HEK293T (cell line): Measurements from ENCODE around the gene TNFSF12.

ENCODE experiments used
- BHLHE40 ChIP-seq: fragments of 450-650 bp; IDR thresholded peaks from 2 replicates; pipeline ENCODE4 v1.6.1; 2016; ENCODE audit warnings: mild to moderate bottlenecking, moderate library complexity, borderline replicate concordance
- CTBP1 ChIP-seq: fragments of 450-650 bp; IDR thresholded peaks from 2 replicates; pipeline ENCODE4 v1.6.1; 2016; ENCODE audit warnings: borderline replicate concordance
- ELF4 ChIP-seq: fragments of 450-650 bp; IDR thresholded peaks from 2 replicates; pipeline ENCODE4 v1.6.1; 2017; ENCODE audit warnings: antibody characterized with exemption
- FOXA1 ChIP-seq: fragments of 450-650 bp; IDR thresholded peaks from 2 replicates; pipeline ENCODE4 v1.6.1; 2016; ENCODE audit warnings: mild to moderate bottlenecking
- FOXK2 ChIP-seq: fragments of 450-650 bp; IDR thresholded peaks from 2 replicates; pipeline ENCODE4 v1.6.1; 2016; ENCODE audit warnings: mild to moderate bottlenecking
- FOXM1 ChIP-seq: fragments of 450-650 bp; IDR thresholded peaks from 2 replicates; pipeline ENCODE4 v1.6.1; 2017; ENCODE audit warnings: mild to moderate bottlenecking, borderline replicate concordance
- HDGF ChIP-seq: fragments of 450-650 bp; IDR thresholded peaks from 2 replicates; pipeline ENCODE4 v1.6.1; 2017; ENCODE audit warnings: antibody characterized with exemption, borderline replicate concordance
- L3MBTL2 ChIP-seq: fragments of 450-650 bp; conservative IDR thresholded peaks from 2 replicates; pipeline ENCODE4 v1.6.1; 2016; ENCODE audit warnings: mild to moderate bottlenecking
- LEF1 ChIP-seq: fragments of 450-650 bp; IDR thresholded peaks from 2 replicates; pipeline ENCODE4 v1.6.1; 2017; ENCODE audit warnings: mild to moderate bottlenecking, borderline replicate concordance
- SP1 ChIP-seq: fragments of 450-650 bp; IDR thresholded peaks from 2 replicates; pipeline ENCODE4 v1.6.1; 2017
- SUZ12 ChIP-seq: fragments of 450-650 bp; IDR thresholded peaks from 2 replicates; pipeline ENCODE4 v1.6.1; 2016; ENCODE audit warnings: mild to moderate bottlenecking
- TARDBP ChIP-seq: fragments of 450-650 bp; IDR thresholded peaks from 2 replicates; pipeline ENCODE4 v1.6.1; 2016
- TF ChIP-seq, protein P1 (sequence below): fragments of 450-650 bp; IDR thresholded peaks from 2 replicates; pipeline ENCODE4 v1.6.1; 2016

DNA sequence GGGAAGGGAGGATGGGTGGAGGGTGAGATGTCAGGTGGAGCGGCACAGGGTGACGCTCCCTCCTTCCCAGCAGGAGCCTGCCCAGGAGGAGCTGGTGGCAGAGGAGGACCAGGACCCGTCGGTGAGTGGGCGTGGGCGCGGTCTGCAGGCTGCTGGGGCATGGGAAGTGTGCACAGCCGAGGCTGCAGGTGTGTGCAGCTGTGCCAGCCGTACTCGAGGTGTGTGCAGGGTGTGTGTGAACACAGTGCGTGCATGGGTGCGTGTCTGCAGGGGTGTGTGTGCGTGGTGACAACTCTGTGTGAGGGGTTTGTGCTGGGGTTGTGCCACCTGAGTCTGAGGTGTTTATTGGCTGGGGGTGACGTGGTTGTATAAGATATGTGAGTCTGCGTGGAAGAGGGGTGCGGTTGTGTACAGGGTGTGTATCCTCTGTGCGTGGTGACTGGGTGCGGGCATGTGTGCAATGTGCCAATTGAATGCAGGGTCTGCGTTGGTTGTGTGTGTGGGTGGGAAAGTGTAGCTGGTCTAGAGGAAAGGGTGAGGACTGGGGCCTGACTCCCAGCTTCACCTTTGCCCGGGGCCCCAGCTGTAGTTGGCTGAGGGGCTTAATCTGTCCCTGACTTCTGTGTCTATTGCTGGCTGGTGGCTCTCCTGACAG lies 670 bp downstream of the TNFSF12 start:
- TF ChIP-seq TARDBP (no peak), SP1 (no peak), FOXA1 (no peak), FOXK2 (no peak), HDGF (no peak), BHLHE40 (no peak), SUZ12 (no peak), FOXM1 (no peak), L3MBTL2 (no peak), CTBP1 (no peak), LEF1 (no peak), ELF4 (no peak)
- TF ChIP-seq, protein P1, sequence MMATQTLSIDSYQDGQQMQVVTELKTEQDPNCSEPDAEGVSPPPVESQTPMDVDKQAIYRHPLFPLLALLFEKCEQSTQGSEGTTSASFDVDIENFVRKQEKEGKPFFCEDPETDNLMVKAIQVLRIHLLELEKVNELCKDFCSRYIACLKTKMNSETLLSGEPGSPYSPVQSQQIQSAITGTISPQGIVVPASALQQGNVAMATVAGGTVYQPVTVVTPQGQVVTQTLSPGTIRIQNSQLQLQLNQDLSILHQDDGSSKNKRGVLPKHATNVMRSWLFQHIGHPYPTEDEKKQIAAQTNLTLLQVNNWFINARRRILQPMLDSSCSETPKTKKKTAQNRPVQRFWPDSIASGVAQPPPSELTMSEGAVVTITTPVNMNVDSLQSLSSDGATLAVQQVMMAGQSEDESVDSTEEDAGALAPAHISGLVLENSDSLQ: no peak
